ENCODE data around the gene BEST1. TPM values are rescaled to one million over a fixed set of nuclear protein-coding genes. Genes with fewer than 3 reads are reported as not detected.
"Not testable (repeated sequence)": the region's sequence is repeated elsewhere in the genome, so short reads cannot be mapped to it uniquely, and the experiment has no call there.

BEST1 gene
- total RNA-seq, 2 donors from 2014 or later, result 0.18 to 0.58 TPM

- Mint-ChIP-seq H3K36me3 (no peaks in the 10 kb centered on the region), H3K27ac (no peak overlapping the region), H3K9me3 (no peaks in the 10 kb centered on the region)
- DNase-seq (ENCODE audit: low spot score in 2 of 2) (peak in 1 of 2 donors; percentile 41), ATAC-seq (peak in 1 of 2 donors; percentile 75)
Observed at GRCh38 chr11:61954851-61955421, 4.8 kb downstream of the BEST1 start.

- peak in 1 of 2 donors; percentile 56 for DNase-seq (ENCODE audit: low spot score in 2 of 2)
- Mint-ChIP-seq H3K27ac (no peak overlapping the region), H3K36me3 (no peaks in the 10 kb centered on the region), H3K9me3 (no peaks in the 10 kb centered on the region)
- peak; percentile 30 to 40 for ATAC-seq
Observed at GRCh38 chr11:61955422-61956135, 5.4 kb downstream of the BEST1 start.

GRCh38 chr11:61956191-61957020 is 6.3 kb downstream of the BEST1 start:
- Mint-ChIP-seq H3K27ac (no peak overlapping the region), H3K36me3 (no peaks in the 10 kb centered on the region), H3K9me3 (no peaks in the 10 kb centered on the region)
- peak in 1 of 2 donors; percentile 42 for DNase-seq (ENCODE audit: low spot score in 2 of 2)
- no peak for ATAC-seq

GRCh38 chr11:61957021-61957770 is 7.0 kb downstream of the BEST1 start:
- Mint-ChIP-seq H3K36me3 (no peaks in the 10 kb centered on the region), H3K27ac (no peak overlapping the region), H3K9me3 (no peaks in the 10 kb centered on the region)
- no peak for ATAC-seq
- DNase-seq (ENCODE audit: low spot score in 2 of 2), result peak in 1 of 2 donors; percentile 38

- Mint-ChIP-seq H3K9me3 (no peaks in the 10 kb centered on the region), H3K36me3 (peaks cover 0 to 4% of the 10 kb centered on the region in 2 donors), H3K27ac (no peak overlapping the region)
- ATAC-seq (no peak), DNase-seq (ENCODE audit: low spot score in 2 of 2) (peak in 1 of 2 donors; percentile 35)
Observed at GRCh38 chr11:61958590-61958989, 8.4 kb downstream of the BEST1 start.

- Mint-ChIP-seq H3K27ac (no peak overlapping the region), H3K36me3 (peaks cover 3 to 9% of the 10 kb centered on the region in 2 donors), H3K9me3 (no peaks in the 10 kb centered on the region)
- DNase-seq (ENCODE audit: low spot score in 2 of 2) (peak in 1 of 2 donors; percentile 33), ATAC-seq (peak in 1 of 2 donors; percentile 20)
Observed at GRCh38 chr11:61959114-61959513, 9.0 kb downstream of the BEST1 start.

GRCh38 chr11:61959678-61960077 is 9.5 kb downstream of the BEST1 start:
- Mint-ChIP-seq H3K36me3 (peaks cover 8 to 15% of the 10 kb centered on the region in 2 donors), H3K9me3 (no peaks in the 10 kb centered on the region), H3K27ac (no peak overlapping the region)
- DNase-seq (ENCODE audit: low spot score in 2 of 2) (peak in 1 of 2 donors; percentile 47), ATAC-seq (no peak)

GRCh38 chr11:61960532-61960931 is 10.4 kb downstream of the BEST1 start:
- H3K9me3 Mint-ChIP-seq, result no peaks in the 10 kb centered on the region
- DNase-seq (ENCODE audit: low spot score in 2 of 2) (peak in 1 of 2 donors; percentile 44), ATAC-seq (no peak)
- no peak overlapping the region for H3K27ac Mint-ChIP-seq
- H3K36me3 Mint-ChIP-seq, result peaks cover 17 to 23% of the 10 kb centered on the region in 2 donors

- DNase-seq (ENCODE audit: low spot score in 2 of 2) (peak in 1 of 2 donors; percentile 52), ATAC-seq (no peak)
- peak overlapping the region in 1 of 2 donors; percentile 7 for H3K27ac Mint-ChIP-seq
- peaks cover 25 to 31% of the 10 kb centered on the region in 2 donors for H3K36me3 Mint-ChIP-seq
- no peaks in the 10 kb centered on the region for H3K9me3 Mint-ChIP-seq
Observed at GRCh38 chr11:61961570-61962212, 11.5 kb downstream of the BEST1 start.

GRCh38 chr11:61962213-61963015 is 12.3 kb downstream of the BEST1 start:
- Mint-ChIP-seq H3K36me3 (peaks cover 28 to 32% of the 10 kb centered on the region in 2 donors), H3K9me3 (no peaks in the 10 kb centered on the region), H3K27ac (peak overlapping the region; percentile 25 to 91)
- ATAC-seq (no peak), DNase-seq (ENCODE audit: low spot score in 2 of 2) (peak in 1 of 2 donors; percentile 53)

GRCh38 chr11:61963016-61963281 is 12.8 kb downstream of the BEST1 start:
- Mint-ChIP-seq H3K9me3 (no peaks in the 10 kb centered on the region), H3K36me3 (peaks cover 28 to 32% of the 10 kb centered on the region in 2 donors), H3K27ac (peak overlapping the region; percentile 25 to 91)
- DNase-seq (ENCODE audit: low spot score in 2 of 2) (peak in 1 of 2 donors; percentile 54), ATAC-seq (no peak)

GRCh38 chr11:61963282-61964057 is 13.3 kb downstream of the BEST1 start:
- H3K36me3 Mint-ChIP-seq, result peaks cover 30 to 32% of the 10 kb centered on the region in 2 donors
- no peaks in the 10 kb centered on the region for H3K9me3 Mint-ChIP-seq
- DNase-seq (ENCODE audit: low spot score in 2 of 2), result peak in 1 of 2 donors; percentile 9
- ATAC-seq, result peak in 1 of 2 donors; percentile 14
- peak overlapping the region; percentile 65 to 91 for H3K27ac Mint-ChIP-seq

- DNase-seq (ENCODE audit: low spot score in 2 of 2) (peak in 1 of 2 donors; percentile 26), ATAC-seq (no peak)
- Mint-ChIP-seq H3K27ac (peak overlapping the region; percentile 65 to 91), H3K36me3 (peaks cover 34% of the 10 kb centered on the region in 2 donors), H3K9me3 (no peaks in the 10 kb centered on the region)
Observed at GRCh38 chr11:61964058-61964665, 14.0 kb downstream of the BEST1 start.

- not testable (repeated sequence) for ATAC-seq, H3K9me3 Mint-ChIP-seq
- peak overlapping the region; percentile 9 to 91 for H3K27ac Mint-ChIP-seq
- DNase-seq (ENCODE audit: low spot score in 2 of 2), result peak in 1 of 2 donors; percentile 16
- H3K36me3 Mint-ChIP-seq, result peaks cover 34 to 38% of the 10 kb centered on the region in 2 donors
Observed at GRCh38 chr11:61964666-61965271, 14.6 kb downstream of the BEST1 start.

Data from activated naive CD4-positive, alpha-beta T cell treated with anti-CD3 and anti-CD28 coated beads, Interleukin-2, amount 50 U/mL, for 72 hours (primary cell).